ENCODE data around the gene KRTAP9-7.

Gene KRTAP9-7

DNA sequence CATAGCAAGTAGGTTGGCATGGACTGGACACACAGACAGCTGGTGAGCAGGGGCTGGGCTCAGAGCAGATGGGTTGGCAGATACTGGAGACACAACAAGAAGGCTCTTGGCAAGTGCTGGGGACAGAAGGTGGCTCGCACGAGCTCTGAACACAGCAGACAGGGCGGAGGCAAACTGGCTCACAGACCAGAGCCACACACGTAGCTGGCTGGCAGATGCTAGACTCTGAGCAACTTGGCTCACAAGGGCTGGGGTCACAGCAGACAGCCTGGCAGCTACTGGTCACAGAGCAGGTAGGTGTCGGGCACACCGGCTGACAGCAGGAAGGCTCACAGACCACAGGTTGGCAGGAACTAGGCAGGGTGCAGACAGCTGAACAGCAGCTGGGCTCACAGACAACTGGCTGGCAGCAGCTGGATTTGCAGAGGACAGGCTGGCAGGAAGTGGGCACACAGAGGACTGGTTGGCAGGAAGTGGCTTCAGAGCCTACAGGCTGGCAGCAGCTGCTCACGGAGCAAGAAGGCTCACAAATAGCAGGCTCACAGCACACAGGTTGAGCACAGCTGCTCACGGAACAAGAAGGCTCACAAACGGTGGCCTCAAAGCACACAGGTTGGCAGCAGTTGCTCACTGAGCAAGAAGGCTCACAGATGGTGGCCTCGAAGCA is 32.9 kb downstream of the KRTAP9-7 start:
- H3K4me1 ChIP-seq (ENCODE audit: insufficient read depth, low read length) = no peaks in the 10 kb centered on the region
- no peak overlapping the region for H3K27ac ChIP-seq (ENCODE audit: low read length)
- no peaks in the 10 kb centered on the region for H3K27me3 ChIP-seq (ENCODE audit: insufficient read depth, low read length)
- no peak overlapping the region for H3K9ac ChIP-seq (ENCODE audit: low read depth, low read length)
- H3K36me3 ChIP-seq (ENCODE audit: insufficient read depth, low read depth, low read length) = no peaks in the 10 kb centered on the region
- no peak overlapping the region for H3K4me3 ChIP-seq (ENCODE audit: low read length)
- no peaks in the 10 kb centered on the region for H3K9me3 ChIP-seq (ENCODE audit: insufficient read depth, low read depth, low read length)

DNA sequence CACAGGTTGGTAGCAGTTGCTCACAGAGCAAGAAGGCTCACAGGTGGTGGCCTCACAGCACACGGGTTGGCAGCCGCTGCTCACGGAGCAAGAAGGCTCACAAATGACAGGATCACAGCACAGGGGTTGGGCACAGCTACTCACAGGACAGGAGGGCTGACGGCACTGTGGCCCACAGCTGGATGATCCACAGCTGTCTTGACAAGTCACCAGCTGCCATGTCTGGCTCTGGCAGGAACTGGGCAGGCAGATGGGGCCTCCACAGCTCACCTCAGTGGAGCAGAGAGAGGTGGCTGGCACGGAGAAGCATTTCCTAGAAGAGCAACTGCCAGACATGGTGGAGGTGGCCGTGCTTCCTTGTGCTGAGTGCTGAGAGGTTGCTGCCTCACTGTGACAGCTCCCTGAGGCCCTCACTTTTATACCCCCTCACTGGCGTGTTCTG is 33.4 kb downstream of the KRTAP9-7 start, which contains the start of gene KRTAP16-1:
Gene KRTAP16-1, minus strand, starts transcription at position 392 of the 442 bp plus-strand sequence. Its CDS starts 56 bp downstream, at position 336.
- no peak within 1 kb of the TSS for H3K27ac ChIP-seq (ENCODE audit: low read length)
- H3K27me3 ChIP-seq (ENCODE audit: insufficient read depth, low read length) = no peaks in the 10 kb centered on the region
- no peaks in the 10 kb centered on the region for H3K9me3 ChIP-seq (ENCODE audit: insufficient read depth, low read depth, low read length)
- no peak within 1 kb of the TSS for H3K4me3 ChIP-seq (ENCODE audit: low read length)
- H3K36me3 ChIP-seq (ENCODE audit: insufficient read depth, low read depth, low read length) = no peaks in the 10 kb centered on the region
- no peaks in the 10 kb centered on the region for H3K4me1 ChIP-seq (ENCODE audit: insufficient read depth, low read length)
- no peak within 1 kb of the TSS for H3K9ac ChIP-seq (ENCODE audit: low read depth, low read length)

DNA sequence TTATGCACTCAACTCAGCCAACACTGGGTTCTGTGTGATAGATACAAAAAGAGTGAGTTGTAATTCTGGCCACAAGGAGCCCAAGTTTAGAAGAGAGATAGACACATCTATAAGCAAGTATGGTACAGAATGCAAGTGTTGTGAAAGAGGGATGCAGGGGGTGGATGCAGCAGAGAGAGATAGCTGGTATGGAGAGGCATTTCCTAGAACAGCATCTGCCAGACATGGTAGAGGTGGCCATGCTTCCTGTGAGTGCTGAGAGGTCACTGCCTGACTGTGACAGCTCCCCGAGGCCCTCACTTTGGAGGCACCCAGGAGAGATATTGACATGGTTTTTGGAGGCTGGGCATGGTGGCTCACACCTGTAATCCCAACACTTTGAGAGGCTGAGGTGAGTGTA is 35.6 kb downstream of the KRTAP9-7 start:
- no peak overlapping the region for H3K27ac ChIP-seq (ENCODE audit: low read length)
- no peaks in the 10 kb centered on the region for H3K9me3 ChIP-seq (ENCODE audit: insufficient read depth, low read depth, low read length)
- no peaks in the 10 kb centered on the region for H3K36me3 ChIP-seq (ENCODE audit: insufficient read depth, low read depth, low read length)
- no peak overlapping the region for H3K4me3 ChIP-seq (ENCODE audit: low read length)
- H3K4me1 ChIP-seq (ENCODE audit: insufficient read depth, low read length) = no peaks in the 10 kb centered on the region
- no peaks in the 10 kb centered on the region for H3K27me3 ChIP-seq (ENCODE audit: insufficient read depth, low read length)
- H3K9ac ChIP-seq (ENCODE audit: low read depth, low read length) = no peak overlapping the region

DNA sequence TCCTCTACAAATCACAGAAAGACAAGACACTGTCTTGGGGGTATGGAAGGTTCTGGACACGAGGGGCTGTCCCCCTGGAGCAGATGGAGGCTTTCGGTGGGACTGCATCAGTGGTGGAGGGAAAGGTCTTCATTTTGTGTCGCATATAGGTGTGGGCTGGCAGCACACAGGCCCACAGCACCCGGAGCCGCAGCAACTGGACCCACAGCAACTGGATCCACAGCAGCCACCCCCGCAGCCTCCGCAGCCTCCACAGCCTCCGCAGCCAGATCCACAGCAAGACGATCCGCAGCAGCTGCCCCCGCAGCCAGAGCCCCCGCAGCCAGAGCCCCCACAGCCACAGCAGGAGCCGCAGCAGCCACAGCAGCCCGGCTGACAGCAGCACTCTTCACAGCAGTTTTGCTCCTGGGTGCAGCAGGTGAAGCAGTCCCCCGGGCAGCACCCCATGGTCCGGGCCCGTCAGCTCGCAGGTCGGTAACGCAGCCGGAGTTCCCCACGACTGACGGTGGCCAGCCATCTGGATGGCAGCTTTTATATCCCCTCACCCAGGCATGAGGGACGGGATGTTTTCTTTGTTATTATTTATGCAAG is 39.8 kb downstream of the KRTAP9-7 start, which contains the start of gene KRTAP17-1:
Gene KRTAP17-1, minus strand, starts transcription at position 507 of the 591 bp plus-strand sequence. Its CDS starts 60 bp downstream, at position 447.
- H3K9ac ChIP-seq (ENCODE audit: low read depth, low read length) = no peak within 1 kb of the TSS
- no peaks in the 10 kb centered on the region for H3K36me3 ChIP-seq (ENCODE audit: insufficient read depth, low read depth, low read length)
- H3K4me1 ChIP-seq (ENCODE audit: insufficient read depth, low read length) = no peaks in the 10 kb centered on the region
- H3K9me3 ChIP-seq (ENCODE audit: insufficient read depth, low read depth, low read length) = peaks cover 10% of the 10 kb centered on the region; the same call in 1 of the 2 replicates
- no peak within 1 kb of the TSS for H3K27ac ChIP-seq (ENCODE audit: low read length)
- no peak within 1 kb of the TSS for H3K4me3 ChIP-seq (ENCODE audit: low read length)
- H3K27me3 ChIP-seq (ENCODE audit: insufficient read depth, low read length) = no peaks in the 10 kb centered on the region

DNA sequence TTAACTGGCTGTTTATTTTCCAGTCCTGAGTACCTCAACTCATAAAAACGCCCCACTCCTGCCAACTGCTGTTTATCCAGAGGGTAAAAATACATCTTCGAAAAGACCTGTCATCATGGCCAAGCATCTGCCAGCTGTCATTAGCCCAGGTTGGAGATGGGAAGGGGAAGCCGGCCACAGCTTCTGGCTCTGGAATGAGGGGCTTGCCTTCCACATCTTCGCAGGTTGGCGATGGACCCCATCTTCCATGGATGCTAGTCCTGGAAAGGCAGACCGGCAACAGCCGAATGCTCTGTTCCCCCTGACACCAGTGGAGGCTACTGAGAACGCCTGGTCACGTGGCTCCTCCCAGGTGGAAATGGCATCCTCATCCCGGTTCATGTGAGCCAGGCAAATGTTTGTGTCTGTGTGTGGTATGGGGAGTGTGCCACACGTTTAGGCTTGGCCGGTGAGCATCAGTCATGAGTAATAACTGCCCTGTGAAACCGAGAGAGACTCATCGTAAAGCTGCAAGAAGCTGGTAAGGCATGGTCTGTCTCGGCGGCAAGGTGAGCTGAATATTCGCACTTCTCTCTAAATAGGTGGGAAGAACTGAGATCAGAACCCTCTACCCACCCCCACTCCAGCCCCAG is 40.4 kb downstream of the KRTAP9-7 start:
- no peak overlapping the region for H3K27ac ChIP-seq (ENCODE audit: low read length)
- no peaks in the 10 kb centered on the region for H3K36me3 ChIP-seq (ENCODE audit: insufficient read depth, low read depth, low read length)
- no peaks in the 10 kb centered on the region for H3K27me3 ChIP-seq (ENCODE audit: insufficient read depth, low read length)
- H3K4me1 ChIP-seq (ENCODE audit: insufficient read depth, low read length) = no peaks in the 10 kb centered on the region
- H3K9me3 ChIP-seq (ENCODE audit: insufficient read depth, low read depth, low read length) = peaks cover 10% of the 10 kb centered on the region; the same call in 1 of the 2 replicates
- no peak overlapping the region for H3K4me3 ChIP-seq (ENCODE audit: low read length)
- H3K9ac ChIP-seq (ENCODE audit: low read depth, low read length) = no peak overlapping the region

DNA sequence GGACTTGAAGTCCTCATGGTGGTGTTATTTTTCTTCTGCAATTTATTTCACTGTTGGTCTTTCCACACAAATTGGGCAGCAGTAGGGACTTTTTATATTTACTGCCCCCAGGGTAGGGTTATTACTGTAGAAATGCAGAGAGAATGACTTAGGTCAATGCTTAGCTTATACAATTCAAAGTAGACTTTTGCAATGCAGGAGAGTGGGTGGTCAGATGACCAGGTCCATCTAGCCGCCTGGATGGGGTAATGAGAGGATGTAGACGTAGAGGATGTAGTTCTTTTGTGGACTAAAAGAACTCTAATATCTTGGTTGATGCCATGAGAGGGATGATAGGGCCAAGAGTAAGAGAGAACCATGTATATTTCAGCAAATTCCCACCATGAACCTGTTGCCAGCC is 42.7 kb downstream of the KRTAP9-7 start:
- Histone ChIP-seq H3K4me3 (ENCODE audit: low read length) (no peak overlapping the region), H3K27ac (ENCODE audit: low read length) (no peak overlapping the region), H3K27me3 (ENCODE audit: insufficient read depth, low read length) (no peaks in the 10 kb centered on the region), H3K9ac (ENCODE audit: low read depth, low read length) (no peak overlapping the region), H3K36me3 (ENCODE audit: insufficient read depth, low read depth, low read length) (no peaks in the 10 kb centered on the region), H3K4me1 (ENCODE audit: insufficient read depth, low read length) (no peaks in the 10 kb centered on the region), H3K9me3 (ENCODE audit: insufficient read depth, low read depth, low read length) (peaks cover 10% of the 10 kb centered on the region; the same call in 1 of the 2 replicates)

- H3K4me3 ChIP-seq (ENCODE audit: low read length) = no peak overlapping the region
These were observed 46.8 kb downstream of the KRTAP9-7 start for GRCh38 chr17:41322094-41322902.

GRCh38 chr17:41322903-41323895 is 47.7 kb downstream of the KRTAP9-7 start:
- Histone ChIP-seq H3K9me3 (ENCODE audit: insufficient read depth, low read depth, low read length) (peaks cover 10% of the 10 kb centered on the region; the same call in 1 of the 2 replicates), H3K4me3 (ENCODE audit: low read length) (no peak overlapping the region), H3K27ac (ENCODE audit: low read length) (no peak overlapping the region), H3K4me1 (ENCODE audit: insufficient read depth, low read length) (no peaks in the 10 kb centered on the region), H3K36me3 (ENCODE audit: insufficient read depth, low read depth, low read length) (no peaks in the 10 kb centered on the region), H3K9ac (ENCODE audit: low read depth, low read length) (no peak overlapping the region), H3K27me3 (ENCODE audit: insufficient read depth, low read length) (no peaks in the 10 kb centered on the region)

More at GRCh38 chr17:41322094-41322902, 46.8 kb downstream of the KRTAP9-7 start:
- Histone ChIP-seq H3K4me1 (ENCODE audit: insufficient read depth, low read length) (no peaks in the 10 kb centered on the region), H3K9me3 (ENCODE audit: insufficient read depth, low read depth, low read length) (peaks cover 10% of the 10 kb centered on the region; the same call in 1 of the 2 replicates), H3K27ac (ENCODE audit: low read length) (no peak overlapping the region), H3K27me3 (ENCODE audit: insufficient read depth, low read length) (no peaks in the 10 kb centered on the region), H3K36me3 (ENCODE audit: insufficient read depth, low read depth, low read length) (no peaks in the 10 kb centered on the region), H3K9ac (ENCODE audit: low read depth, low read length) (no peak overlapping the region)

GRCh38 chr17:41324180-41325075 is 48.9 kb downstream of the KRTAP9-7 start:
- peaks cover 7% of the 10 kb centered on the region; the same call in 1 of the 2 replicates for H3K9me3 ChIP-seq (ENCODE audit: insufficient read depth, low read depth, low read length)
- H3K27me3 ChIP-seq (ENCODE audit: insufficient read depth, low read length) = no peaks in the 10 kb centered on the region
- no peaks in the 10 kb centered on the region for H3K4me1 ChIP-seq (ENCODE audit: insufficient read depth, low read length)

GRCh38 chr17:41325126-41325525 is 49.6 kb downstream of the KRTAP9-7 start:
- H3K4me1 ChIP-seq (ENCODE audit: insufficient read depth, low read length) = no peaks in the 10 kb centered on the region
- no peak overlapping the region for H3K4me3 ChIP-seq (ENCODE audit: low read length)
- no peaks in the 10 kb centered on the region for H3K27me3 ChIP-seq (ENCODE audit: insufficient read depth, low read length)
- H3K9me3 ChIP-seq (ENCODE audit: insufficient read depth, low read depth, low read length) = 0 out of 2 replicates have a peak, but pooled peaks cover under 1% of the 10 kb centered on the region
- H3K27ac ChIP-seq (ENCODE audit: low read length) = no peak overlapping the region
- no peak overlapping the region for H3K9ac ChIP-seq (ENCODE audit: low read depth, low read length)
- H3K36me3 ChIP-seq (ENCODE audit: insufficient read depth, low read depth, low read length) = no peaks in the 10 kb centered on the region

More at GRCh38 chr17:41324180-41325075, 48.9 kb downstream of the KRTAP9-7 start:
- Histone ChIP-seq H3K27ac (ENCODE audit: low read length) (no peak overlapping the region), H3K9ac (ENCODE audit: low read depth, low read length) (no peak overlapping the region), H3K4me3 (ENCODE audit: low read length) (no peak overlapping the region), H3K36me3 (ENCODE audit: insufficient read depth, low read depth, low read length) (no peaks in the 10 kb centered on the region)
